ENCODE data around the gene GAS2. TPM values are rescaled to one million over a fixed set of nuclear protein-coding genes. Genes with fewer than 3 reads are reported as not detected.

The GAS2 gene
- total RNA-seq, 1 donor from 2014 or later = 1.2 TPM

DNA sequence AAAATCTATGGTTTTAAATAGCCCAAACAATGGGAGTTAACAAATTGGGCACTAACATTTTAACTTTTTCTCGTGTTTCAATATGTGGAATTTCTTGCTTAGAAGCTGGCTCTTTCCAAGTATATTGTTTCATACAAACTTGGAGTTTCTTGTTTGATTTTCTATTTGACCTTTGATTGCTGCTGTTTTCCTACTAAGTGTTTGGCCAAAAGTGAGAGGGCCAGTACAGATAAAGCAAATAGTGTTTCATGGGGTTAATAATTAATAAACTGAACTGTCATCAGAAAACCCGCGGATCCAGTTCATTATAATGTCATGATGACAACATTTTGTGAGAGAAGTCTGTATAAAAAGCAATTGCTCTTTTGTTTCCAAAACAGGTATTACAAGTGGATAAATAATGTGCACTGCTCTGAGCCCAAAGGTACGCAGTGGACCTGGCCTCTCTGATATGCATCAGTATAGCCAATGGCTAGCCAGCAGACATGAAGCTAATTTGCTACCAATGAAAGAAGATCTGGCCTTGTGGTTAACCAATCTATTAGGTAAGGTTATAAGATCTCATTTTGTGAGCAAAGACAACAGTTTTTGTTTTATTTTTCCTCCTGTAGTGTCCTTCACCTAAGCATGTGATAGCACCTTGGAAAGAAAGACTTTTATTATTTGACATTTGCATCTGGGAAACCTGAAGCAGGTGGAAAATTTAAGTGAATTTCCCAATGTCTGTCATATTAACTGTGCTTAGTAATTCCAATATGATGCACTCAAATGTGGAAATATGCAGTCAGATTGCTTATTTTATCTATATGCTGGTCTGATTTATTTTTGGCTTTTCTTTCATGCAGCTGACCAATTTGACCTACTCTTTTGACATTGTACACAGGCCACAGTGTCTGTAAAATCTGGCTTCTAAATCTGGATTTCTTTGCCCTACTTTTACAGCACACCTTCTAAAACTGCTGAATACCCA, 8.3 kb downstream of the GAS2 start:
- ATAC-seq = peak; percentile 75

DNA sequence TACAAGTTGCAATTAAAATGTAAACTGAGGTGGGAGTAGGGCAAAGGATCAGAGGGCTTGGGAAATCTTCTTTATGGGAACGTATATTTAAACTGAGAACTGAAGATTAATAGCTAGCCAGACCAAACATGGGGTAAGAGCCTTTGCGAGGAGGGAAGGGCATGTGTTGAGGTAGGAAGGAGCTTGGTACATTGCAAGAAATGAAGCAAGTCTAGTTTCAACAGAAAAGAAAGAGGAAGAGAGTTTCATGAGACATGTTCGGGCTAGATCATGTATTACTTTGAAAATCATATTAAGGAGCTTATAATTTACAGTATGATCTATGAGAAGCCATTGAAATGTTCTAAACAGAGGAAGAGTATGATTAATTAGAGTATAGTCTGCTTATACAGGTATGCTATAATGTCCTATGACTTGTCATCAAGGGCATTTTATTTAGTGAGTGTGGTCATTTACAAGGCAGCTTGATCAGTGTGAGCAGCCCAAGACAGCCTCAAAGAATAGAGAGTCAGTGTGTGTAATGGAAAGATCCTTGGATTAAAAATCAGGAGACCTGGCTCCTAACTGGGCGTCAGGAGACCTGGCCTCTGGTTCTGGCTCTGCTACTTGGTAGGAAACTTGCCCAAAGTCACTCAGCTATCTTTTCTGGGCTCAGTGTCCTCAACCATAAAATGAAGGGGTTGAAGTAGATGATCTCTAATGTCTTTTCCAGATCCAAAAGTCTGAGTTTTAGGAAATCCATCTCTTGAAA, 10.9 kb downstream of the GAS2 start:
- ATAC-seq = peak; percentile 92

DNA sequence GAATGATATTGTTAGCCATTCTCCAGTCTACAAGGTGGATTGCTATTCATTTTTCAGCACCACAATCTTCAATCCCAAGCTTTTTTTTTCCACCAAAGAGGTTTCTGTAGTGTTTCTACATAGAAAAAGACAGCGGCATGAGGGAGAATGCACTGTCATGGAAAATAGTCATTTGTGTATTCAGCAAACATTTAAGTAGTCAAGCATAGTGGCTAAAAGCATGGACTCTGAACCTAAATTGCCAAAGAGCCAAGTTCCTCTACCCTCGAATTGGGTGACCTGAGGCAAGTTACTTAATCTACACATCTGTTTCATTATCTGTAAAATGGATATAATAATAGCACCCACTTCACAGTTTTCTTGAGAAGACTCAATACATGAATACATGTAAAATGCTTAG, 14.2 kb downstream of the GAS2 start:
- no peak for ATAC-seq

DNA sequence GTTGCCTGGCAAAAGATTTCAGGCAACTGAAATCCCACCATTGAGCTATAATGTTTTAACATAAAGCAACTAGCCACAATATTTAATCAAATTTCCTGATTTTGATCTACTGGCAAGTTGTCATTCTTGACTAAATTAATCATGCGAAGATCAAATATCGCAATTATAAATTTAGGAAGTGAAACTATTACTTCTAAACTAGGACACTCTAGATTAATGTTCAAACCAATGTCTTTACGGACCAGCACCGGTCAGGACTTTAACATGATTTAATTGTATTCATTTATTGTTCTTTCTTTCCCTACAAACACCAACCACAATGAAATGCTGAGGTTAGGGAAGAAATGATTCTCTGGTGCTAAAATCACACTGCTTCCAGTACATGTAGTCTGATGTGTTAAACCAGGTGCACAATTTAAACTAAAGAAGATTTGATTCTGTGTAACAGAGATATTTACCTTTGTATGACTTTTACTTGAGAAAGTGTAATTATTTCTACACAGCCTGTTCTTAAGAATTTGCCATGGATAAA, 14.9 kb downstream of the GAS2 start:
- ATAC-seq = no peak

DNA sequence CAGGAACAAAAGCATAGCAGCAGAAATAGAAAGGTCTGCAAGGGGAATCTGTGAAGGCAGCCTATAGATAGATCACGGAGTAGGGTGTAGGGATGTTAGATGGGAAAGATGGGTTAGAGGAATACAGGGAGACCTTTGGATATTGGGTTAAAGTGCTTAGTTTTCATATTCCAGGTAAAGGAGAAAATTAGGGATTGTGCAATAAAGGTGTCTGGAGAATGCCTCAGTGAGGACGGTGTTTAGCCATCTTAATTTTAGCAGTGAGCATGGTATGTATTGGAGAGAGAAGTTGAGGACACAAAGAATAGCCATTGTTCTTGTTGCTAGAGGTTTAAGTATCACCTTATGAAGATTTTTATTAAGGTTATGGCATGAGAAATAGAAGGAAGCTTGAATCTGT, 17.7 kb downstream of the GAS2 start:
- ATAC-seq = no peak

DNA sequence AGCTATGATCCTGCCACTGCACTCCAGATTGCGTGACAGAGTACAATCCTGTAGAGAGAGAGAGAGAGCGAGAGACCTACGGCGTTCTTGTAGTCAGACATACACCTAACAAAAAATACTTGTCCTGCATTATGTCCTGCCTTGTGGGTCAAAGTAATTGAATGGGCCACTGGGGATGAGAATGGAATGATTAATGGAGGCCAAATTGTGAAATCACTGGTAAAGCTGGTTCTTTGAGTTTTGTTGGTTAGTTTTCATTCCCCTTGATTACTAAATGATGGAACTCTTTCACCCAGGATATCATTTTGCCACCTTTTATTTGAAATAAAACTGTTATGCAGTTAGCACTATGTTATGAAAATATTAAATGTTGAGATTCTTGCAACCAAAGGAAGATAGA, 18.7 kb downstream of the GAS2 start:
- peak; percentile 39 for ATAC-seq

DNA sequence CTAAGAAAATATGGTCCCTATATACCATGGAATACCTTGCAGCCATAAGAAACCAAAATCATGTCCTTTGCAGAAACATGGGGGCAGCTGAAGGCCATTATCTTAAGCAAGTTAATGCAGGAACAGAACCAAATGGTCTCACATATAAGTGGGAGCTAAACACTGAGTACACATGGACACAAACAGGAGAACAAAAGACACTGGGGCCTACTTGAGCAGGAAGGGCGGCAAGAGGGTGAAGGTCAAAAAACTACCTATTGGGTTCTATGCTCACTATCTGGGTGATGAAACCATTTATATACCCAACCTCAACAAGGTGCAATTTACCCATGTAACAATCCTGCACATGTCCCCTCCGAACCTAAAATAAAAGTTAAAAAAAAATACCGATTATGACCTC, 22.5 kb downstream of the GAS2 start:
- no peak for ATAC-seq

DNA sequence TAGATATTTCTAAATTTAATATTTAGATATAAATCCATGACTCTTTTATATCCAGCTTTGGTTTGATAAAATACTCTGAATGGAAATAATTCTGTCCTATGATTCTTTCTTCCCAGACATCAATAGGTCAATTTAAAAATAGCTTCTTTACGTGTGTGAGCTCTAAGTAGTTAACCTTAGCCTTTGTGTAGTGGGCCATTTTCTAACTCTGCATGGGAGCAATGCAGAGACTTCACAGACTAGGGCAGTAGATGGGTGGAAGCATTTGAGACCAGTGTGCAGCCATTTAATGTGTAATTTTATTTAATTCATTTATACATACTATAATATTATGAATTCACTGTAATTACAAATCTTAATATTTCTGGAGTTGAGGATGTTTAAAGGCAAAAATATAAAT, 23.8 kb downstream of the GAS2 start:
- ATAC-seq = no peak

DNA sequence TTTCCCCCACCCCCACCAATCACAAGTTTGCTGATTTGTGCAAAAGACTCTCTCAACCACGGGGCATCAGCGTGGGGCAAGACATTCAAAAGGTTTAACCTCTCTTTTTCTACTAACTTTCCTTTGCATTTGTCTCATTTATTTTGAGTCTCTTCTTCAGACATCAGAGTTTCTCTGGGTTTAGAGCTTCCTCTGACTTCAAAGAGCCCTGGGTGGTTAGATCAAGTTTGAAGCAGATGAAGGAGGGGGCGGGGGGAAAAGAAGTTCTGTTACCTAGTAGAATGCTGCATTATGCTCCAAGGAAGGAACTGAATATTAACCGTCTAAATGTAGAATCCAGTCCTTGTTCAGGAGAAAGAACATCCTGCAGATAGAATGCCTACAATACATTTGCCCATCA, 24.5 kb downstream of the GAS2 start:
- no peak for ATAC-seq

DNA sequence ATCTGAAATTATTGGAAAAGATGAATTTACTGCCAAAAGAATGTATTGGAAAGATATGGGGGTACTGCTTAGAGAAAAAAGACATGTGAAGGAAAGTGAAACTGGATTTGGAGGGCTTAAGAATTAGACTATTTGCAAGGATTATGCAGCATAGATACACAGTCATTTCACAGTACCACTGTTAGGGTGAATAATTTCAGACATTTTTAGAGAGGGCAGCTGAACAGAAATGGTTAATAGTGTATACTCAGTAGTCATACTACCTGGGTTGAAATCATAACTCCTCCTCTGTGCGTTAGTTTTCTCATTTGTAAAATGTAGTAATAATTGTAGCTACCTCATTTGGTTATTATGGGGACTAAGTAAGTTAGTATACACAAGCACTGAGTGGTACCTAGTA, 33.0 kb downstream of the GAS2 start:
- ATAC-seq = no peak

DNA sequence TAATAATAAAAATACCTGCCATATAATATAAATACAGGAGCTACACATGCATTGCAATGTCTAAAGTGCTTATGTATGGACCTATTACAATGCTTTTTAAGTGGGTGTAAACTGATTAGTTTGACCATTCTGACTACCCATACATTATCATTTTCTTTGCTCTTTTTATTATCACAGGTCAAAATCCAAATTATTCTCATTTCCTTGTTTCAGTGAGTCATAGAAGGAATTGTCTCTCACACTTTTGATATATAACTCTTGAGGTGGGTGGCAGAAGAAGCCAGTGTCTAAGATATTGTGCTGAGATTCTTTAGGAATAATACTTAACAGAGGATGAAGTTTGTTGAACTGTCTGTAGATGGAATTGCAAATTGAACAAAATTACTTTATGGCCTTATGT, 35.6 kb downstream of the GAS2 start:
- no peak for ATAC-seq

DNA sequence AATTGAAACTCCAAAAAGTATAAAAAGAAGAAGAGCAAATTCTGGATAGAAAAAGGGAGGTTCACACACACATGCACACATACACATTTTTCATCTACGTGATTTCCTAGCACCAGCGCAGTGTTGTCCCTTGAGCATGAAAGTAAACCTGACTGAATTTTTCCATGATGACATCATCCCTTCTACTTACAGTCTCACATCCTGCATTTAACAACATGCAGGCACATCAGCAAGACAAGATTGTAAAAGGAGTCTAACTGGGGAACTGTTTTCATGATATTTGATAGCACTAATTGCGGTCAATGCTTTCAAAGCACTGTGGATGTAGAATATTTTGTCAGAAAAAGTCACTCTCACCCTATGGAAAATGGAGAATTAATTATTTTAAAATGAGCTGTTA, 36.6 kb downstream of the GAS2 start:
- ATAC-seq = peak; percentile 72

DNA sequence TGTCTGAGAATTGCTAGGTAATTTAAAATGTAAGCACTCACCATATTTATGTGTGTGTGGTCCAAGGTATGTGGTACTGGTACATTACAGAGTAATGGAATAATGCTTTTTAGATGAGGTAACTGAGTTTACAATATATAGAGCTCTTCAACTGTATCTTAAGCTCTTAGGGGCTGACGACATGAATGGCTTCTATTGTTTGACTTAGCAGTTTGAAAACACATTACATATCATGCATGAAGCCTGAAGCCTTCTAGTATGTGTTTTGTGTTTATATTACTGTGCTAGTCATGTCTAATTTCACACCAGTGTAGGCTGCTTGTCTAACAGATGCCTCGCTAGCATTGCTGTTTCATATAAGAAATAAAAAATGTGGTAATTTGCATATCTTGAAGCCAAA, 37.2 kb downstream of the GAS2 start:
- ATAC-seq = no peak

DNA sequence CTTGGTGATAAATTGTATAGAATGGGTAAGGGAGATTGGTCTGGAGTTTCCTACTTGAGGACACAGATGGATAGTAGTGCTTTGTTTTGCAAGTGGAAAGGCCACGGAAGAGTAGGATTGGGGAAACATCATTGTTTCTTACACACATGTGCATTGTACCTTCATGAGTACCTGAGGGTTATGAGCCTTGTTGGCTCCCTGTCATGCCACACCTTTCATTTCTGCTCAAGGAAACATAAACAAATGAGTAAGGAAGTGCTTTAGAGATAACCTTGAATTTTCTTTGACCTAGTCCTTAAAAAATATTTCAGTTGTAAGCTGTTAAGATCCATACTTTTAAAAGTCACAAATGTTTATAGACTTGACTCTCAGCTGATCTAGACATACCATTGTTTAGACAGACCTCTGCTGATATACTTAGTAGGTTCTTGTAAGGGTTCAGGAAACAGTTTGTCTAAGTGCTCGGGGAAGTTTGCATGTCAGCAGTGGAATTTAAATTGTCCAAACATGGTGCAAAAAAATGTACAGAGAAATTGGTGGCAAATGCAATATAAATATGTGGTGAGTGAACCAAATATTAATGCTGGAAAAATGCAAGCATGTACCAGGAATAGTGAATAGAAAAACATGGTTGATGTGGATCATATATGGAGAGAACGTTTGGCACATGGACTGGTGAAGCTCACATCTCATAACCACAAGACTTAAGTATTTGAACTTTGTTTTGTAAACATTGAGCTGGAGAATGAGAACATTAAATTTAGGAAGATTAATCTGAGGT, 40.9 kb downstream of the GAS2 start:
- ATAC-seq = no peak

DNA sequence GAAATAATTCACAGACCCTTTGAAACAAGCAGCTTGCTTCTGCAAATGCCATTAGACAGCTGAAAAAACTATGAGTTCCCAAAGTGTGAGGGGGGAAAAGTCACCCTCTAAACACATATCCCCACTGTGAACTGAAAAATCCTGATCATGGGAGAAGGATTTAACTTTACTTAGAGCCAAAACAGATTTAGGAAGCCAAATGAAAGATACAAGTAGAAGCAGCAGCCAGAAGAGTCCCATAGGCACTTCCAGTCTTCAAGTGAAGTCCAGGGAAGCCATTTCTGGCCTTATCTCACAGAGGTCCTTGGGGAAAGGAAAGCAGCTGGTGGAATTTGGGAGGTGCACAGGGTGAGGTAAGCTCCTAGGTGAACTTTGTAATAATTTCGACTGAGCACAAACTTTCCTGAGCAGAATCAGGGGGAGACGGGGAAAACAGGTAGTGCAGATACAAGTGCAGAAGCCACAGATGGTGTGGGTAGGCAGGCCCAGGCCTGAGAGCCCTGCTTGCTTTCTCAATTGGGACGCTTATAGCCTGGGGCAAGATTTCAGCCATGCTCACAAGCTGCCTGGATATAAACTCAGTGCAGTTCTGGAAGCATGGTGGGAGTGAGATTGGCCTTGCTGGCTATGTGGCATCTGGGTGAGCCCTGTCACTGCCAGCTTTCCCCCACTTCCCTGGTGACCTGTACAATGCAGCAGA, 44.8 kb downstream of the GAS2 start:
- peak; percentile 89 for ATAC-seq

DNA sequence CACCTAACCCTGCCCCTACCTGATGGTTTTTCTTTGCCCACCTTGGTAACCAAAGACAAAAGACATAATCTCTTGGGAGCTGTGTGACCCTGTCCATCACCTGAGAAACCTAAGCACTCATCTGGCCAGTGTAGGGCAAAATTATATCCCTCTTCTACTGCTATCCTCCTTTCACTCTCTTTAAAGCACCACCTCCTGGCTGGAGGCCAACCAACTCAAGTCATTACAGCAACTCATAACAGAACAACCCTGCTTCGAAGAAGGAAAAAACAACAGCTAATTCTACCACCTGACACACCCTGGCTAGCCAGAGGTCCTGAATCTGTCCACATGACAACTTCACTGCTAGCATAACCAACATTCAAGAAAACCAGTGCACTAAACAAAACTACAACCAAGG, 45.5 kb downstream of the GAS2 start:
- peak; percentile 38 for ATAC-seq

DNA sequence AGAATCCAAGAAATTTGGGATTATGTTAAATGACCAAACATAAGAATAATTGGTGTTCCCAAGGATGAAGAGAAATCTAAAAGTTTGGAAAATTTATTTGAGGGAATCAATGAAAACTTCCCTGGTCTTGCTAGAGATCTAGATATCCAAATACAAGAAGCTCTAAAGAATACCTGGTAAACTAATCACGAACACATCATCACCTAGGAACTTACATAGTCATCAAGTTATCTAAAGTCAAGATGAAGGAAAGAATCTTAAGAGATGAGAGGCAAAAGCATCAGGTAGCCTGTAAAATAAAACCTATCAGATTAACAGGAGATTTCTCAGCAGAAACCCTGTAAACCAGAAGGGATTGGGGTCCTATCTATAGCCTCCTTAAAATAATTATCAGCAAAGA, 46.9 kb downstream of the GAS2 start:
- no peak for ATAC-seq

DNA sequence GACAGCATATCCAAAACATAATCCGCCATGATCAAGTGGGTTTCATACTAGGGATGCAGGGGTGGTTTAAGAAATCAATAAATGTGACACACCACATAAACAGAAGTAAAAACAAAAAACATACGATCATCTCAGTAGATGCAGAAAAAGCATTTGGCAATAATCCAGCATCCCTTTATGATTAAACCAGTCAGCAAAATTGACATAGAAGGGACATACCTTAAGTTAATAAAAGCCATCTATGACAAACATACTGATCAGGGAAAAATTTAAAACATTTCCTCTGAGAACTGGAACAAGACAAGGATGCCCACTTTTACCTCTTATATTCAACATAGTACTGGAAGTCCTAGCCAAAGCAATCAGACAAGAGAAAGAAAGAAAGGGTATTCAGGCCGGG, 49.6 kb downstream of the GAS2 start:
- ATAC-seq = no peak

DNA sequence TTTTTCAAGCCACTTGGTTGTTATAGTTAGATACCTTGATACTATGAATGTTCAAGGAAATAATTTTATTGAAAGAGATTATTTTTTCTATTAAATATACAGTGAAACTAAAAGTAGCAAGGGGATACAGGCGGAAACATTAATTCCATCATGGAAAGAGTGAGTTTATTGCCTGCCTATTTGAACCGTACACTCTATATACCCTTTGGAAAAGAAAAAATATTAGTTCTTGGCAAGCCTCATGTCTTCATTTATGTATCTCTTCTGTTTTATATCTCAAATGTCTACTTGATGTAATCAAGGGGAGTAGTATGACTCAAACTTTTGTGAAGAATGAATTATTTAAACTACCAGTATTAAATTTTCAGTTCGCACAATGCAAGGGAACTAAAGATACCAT, 54.0 kb downstream of the GAS2 start:
- no peak for ATAC-seq

DNA sequence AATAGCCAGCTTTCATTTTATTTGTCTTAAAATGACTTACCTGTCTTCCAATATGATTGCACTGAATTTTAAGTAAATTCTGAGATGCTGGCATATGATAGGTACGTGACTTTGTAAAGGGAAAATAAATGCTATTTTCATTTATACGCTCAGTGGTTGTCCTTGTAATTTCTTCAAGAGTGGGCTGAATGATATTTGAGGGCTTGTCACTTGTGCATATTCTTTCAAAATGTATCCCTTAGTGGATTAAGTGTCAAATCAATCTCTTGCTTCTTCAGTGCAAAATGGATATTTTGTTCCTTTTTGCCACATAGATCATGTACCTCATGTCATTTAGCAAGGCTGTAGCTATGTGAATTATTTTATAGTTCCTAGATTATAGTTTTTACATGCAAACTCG, 56.9 kb downstream of the GAS2 start:
- no peak for ATAC-seq

DNA sequence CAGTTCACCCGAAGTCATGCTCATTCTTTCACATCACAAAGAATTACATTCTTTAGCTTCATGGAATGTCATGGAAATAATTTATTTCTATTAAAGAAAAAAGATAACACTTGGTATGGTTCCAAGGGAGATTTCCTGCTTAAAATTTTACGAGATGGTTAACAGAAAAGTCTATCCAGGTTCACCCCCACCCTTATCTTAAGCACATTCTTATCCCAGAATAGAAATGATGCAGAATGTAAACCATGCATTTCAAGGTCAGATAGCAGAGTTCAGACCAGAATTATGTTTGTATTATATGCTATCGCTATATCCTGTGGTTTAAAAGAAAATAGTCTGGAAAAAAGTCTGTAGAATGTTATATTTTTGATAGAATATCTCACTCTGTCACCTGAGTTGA, 58.7 kb downstream of the GAS2 start:
- no peak for ATAC-seq
